ENCODE measurements around the gene TMED7. TPM values are rescaled to one million over a fixed set of nuclear protein-coding genes. Genes with fewer than 3 reads are reported as not detected.

The TMED7 gene
- total and polyA plus RNA-seq, 2 of the 13 experiments (the other 11 are each of a cell fraction or from before 2014, with no cell fraction given), result 58.0 to 113 TPM

DNA sequence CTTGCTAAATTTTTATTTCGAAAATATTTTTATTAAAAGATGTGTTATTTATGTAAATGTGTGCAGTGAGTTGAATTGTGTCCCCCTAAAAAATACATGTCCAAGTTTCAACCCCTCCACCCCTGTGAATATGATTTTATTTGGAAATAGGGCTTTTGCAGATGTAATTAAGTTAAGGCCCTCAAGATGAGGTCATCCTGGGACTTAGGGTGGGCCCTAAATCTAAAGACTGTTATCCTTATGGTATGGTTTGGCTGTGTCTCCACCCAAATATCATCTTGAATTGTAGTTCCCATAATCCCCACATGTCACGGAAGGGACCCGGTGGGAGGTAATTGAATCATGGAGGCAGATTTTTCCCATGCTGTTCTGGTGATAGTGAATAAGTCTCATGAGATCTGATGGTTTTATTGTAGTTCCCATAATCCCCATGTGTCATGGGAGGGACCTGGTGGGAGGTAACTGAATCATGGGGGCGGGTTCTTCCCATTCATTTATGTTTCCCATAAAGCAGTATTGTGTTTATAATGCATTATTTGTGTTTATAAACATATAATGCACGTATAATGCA lies 1.5 kb upstream of the TMED7 start:
- no peak overlapping the region for H2AFZ ChIP-seq (ENCODE audit: low read length)
- no TSS peak for BruUV-seq (replicated peaks)
- peaks cover 39% of the 10 kb centered on the region for H3K79me2 ChIP-seq (ENCODE audit: insufficient read depth, low read length)
- peaks cover 13% of the 10 kb centered on the region for H4K20me1 ChIP-seq (ENCODE audit: insufficient read depth, low read length)
- no peaks in the 10 kb centered on the region; a peak in 1 of 5 replicates for H3K27me3 ChIP-seq (ENCODE audit: control insufficient read depth in 1 of 2, insufficient read depth in 2 of 2, low read length in 2 of 2)
- no peaks in the 10 kb centered on the region for H3K9me3 ChIP-seq (ENCODE audit: low read length)
- ChIA-PET POLR2A (no interaction called here), CTCF (ENCODE audit: low intra/inter-chr PET ratio, low total read pairs) (no interaction called here)
- intact Hi-C loops (cut with micrococcal nuclease; ENCODE audit: unreplicated experiment) (loop anchor here (2.0 to 5.0 kb wide), 2 partner anchors 203 to 460 kb away; partner anchors contain the start of gene COMMD10), in situ Hi-C loops (cut with HindIII; ENCODE audit: extremely low pct_ligation_motif_present, low pct_unique_long_range_greater_than_20kb) (no loop called here)
- no peak for DNase-seq (ENCODE audit: low spot score)
- peaks cover 24% of the 10 kb centered on the region for H3K4me1 ChIP-seq (ENCODE audit: insufficient read depth, low read length)
- no peak for FAIRE-seq
- H3K4me2 ChIP-seq (ENCODE audit: low read depth, low read length), result no peak overlapping the region
- H3K27ac ChIP-seq (ENCODE audit: extremely low read length, insufficient read depth, low read length), result no peak overlapping the region
- 84% methylated on average over 5 of the region's 5 CpGs for WGBS (ENCODE audit: low lambda C conversion rate)
- no peak overlapping the region for H3K4me3 ChIP-seq (replicated peaks in 1 of 3; ENCODE audit: insufficient read depth in 1 of 3, low read depth in 2 of 3, low read length in 3 of 3)
- no peak overlapping the region for H3K9ac ChIP-seq (ENCODE audit: insufficient read depth, low read depth, low read length)
- ATAC-seq, result no peak
- no peaks in the 10 kb centered on the region; a peak in 2 of 5 replicates for H3K36me3 ChIP-seq (replicated peaks in 1 of 2; ENCODE audit: control insufficient read depth in 1 of 2, insufficient read depth in 2 of 2, low read length in 2 of 2)
- TF ChIP-seq NFE2L2 (IDR thresholded peaks at IDR 0.05; ENCODE audit: low read length) (no peak), ZNF75D (CRISPR knock-in tag; IDR thresholded peaks at IDR 0.05; ENCODE audit: borderline replicate concordance) (no peak), ZNF121 (CRISPR knock-in tag; IDR thresholded peaks at IDR 0.05) (no peak), ZNF660 (CRISPR knock-in tag; IDR thresholded peaks at IDR 0.05; ENCODE audit: borderline replicate concordance, low read depth) (no peak), CCAR2 (optimal IDR thresholded peaks at IDR 0.05; ENCODE audit: low read depth, low read length) (no peak), NCOA2 (CRISPR knock-in tag; IDR thresholded peaks at IDR 0.05) (no peak), MTA1 (CRISPR knock-in tag; IDR thresholded peaks at IDR 0.05; ENCODE audit: borderline replicate concordance) (no peak), MED8 (CRISPR knock-in tag; IDR thresholded peaks at IDR 0.05; ENCODE audit: insufficient replicate concordance) (no peak), WIZ (CRISPR knock-in tag; IDR thresholded peaks at IDR 0.05) (no peak), MED13 (CRISPR knock-in tag; IDR thresholded peaks at IDR 0.05) (no peak)
- TF ChIP-seq, protein P1, sequence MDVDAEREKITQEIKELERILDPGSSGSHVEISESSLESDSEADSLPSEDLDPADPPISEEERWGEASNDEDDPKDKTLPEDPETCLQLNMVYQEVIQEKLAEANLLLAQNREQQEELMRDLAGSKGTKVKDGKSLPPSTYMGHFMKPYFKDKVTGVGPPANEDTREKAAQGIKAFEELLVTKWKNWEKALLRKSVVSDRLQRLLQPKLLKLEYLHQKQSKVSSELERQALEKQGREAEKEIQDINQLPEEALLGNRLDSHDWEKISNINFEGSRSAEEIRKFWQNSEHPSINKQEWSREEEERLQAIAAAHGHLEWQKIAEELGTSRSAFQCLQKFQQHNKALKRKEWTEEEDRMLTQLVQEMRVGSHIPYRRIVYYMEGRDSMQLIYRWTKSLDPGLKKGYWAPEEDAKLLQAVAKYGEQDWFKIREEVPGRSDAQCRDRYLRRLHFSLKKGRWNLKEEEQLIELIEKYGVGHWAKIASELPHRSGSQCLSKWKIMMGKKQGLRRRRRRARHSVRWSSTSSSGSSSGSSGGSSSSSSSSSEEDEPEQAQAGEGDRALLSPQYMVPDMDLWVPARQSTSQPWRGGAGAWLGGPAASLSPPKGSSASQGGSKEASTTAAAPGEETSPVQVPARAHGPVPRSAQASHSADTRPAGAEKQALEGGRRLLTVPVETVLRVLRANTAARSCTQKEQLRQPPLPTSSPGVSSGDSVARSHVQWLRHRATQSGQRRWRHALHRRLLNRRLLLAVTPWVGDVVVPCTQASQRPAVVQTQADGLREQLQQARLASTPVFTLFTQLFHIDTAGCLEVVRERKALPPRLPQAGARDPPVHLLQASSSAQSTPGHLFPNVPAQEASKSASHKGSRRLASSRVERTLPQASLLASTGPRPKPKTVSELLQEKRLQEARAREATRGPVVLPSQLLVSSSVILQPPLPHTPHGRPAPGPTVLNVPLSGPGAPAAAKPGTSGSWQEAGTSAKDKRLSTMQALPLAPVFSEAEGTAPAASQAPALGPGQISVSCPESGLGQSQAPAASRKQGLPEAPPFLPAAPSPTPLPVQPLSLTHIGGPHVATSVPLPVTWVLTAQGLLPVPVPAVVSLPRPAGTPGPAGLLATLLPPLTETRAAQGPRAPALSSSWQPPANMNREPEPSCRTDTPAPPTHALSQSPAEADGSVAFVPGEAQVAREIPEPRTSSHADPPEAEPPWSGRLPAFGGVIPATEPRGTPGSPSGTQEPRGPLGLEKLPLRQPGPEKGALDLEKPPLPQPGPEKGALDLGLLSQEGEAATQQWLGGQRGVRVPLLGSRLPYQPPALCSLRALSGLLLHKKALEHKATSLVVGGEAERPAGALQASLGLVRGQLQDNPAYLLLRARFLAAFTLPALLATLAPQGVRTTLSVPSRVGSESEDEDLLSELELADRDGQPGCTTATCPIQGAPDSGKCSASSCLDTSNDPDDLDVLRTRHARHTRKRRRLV (CRISPR knock-in tag; IDR thresholded peaks at IDR 0.05), result no peak
- TF ChIP-seq, protein P2, sequence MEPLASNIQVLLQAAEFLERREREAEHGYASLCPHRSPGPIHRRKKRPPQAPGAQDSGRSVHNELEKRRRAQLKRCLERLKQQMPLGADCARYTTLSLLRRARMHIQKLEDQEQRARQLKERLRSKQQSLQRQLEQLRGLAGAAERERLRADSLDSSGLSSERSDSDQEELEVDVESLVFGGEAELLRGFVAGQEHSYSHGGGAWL (CRISPR knock-in tag; IDR thresholded peaks at IDR 0.05), result no peak
- TF ChIP-seq, protein P3, sequence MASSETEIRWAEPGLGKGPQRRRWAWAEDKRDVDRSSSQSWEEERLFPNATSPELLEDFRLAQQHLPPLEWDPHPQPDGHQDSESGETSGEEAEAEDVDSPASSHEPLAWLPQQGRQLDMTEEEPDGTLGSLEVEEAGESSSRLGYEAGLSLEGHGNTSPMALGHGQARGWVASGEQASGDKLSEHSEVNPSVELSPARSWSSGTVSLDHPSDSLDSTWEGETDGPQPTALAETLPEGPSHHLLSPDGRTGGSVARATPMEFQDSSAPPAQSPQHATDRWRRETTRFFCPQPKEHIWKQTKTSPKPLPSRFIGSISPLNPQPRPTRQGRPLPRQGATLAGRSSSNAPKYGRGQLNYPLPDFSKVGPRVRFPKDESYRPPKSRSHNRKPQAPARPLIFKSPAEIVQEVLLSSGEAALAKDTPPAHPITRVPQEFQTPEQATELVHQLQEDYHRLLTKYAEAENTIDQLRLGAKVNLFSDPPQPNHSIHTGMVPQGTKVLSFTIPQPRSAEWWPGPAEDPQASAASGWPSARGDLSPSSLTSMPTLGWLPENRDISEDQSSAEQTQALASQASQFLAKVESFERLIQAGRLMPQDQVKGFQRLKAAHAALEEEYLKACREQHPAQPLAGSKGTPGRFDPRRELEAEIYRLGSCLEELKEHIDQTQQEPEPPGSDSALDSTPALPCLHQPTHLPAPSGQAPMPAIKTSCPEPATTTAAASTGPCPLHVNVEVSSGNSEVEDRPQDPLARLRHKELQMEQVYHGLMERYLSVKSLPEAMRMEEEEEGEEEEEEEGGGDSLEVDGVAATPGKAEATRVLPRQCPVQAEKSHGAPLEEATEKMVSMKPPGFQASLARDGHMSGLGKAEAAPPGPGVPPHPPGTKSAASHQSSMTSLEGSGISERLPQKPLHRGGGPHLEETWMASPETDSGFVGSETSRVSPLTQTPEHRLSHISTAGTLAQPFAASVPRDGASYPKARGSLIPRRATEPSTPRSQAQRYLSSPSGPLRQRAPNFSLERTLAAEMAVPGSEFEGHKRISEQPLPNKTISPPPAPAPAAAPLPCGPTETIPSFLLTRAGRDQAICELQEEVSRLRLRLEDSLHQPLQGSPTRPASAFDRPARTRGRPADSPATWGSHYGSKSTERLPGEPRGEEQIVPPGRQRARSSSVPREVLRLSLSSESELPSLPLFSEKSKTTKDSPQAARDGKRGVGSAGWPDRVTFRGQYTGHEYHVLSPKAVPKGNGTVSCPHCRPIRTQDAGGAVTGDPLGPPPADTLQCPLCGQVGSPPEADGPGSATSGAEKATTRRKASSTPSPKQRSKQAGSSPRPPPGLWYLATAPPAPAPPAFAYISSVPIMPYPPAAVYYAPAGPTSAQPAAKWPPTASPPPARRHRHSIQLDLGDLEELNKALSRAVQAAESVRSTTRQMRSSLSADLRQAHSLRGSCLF (CRISPR knock-in tag; IDR thresholded peaks at IDR 0.05; ENCODE audit: borderline replicate concordance), result no peak

Data from HepG2 (cell line).